Measurements from ENCODE around the gene RPS19BP1. TPM values are rescaled to one million over a fixed set of nuclear protein-coding genes. Genes with fewer than 3 reads are reported as not detected.

The RPS19BP1 gene
- total RNA-seq, 1 donor from 2014 or later, result 67.9 TPM

DNA sequence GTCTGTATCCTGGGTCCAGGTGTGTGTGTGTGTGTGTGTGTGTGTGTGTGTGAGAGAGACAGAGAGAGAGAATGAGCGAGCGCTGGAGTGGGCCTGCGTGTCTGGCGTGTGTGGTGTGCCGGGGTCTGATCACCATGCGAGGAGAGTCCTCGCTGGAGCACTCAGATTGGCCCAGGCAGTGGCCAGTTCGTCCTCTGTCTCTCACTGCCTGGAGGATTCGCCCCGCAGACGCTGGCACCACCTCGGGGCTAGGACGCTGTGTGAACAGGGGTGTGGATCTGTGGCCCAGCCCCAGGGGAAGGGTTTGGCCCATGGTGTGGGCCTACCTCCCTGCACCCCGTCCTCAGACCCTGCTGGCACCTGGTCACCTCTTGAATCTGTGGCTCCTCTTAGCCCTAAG is 26.4 kb upstream of the RPS19BP1 start:
- ATAC-seq (no peak), DNase-seq (no peak)
- Histone ChIP-seq H3K4me3 (no peak overlapping the region), H3K9me3 (no peaks in the 10 kb centered on the region), H3K27me3 (ENCODE audit: low read depth) (peaks cover 52% of the 10 kb centered on the region), H3K4me1 (peaks cover 7% of the 10 kb centered on the region), H3K36me3 (no peaks in the 10 kb centered on the region), H3K27ac (no peak overlapping the region)
- intact Hi-C loops (cut with DNase I), result no loop called here
- TF ChIP-seq, protein P1, sequence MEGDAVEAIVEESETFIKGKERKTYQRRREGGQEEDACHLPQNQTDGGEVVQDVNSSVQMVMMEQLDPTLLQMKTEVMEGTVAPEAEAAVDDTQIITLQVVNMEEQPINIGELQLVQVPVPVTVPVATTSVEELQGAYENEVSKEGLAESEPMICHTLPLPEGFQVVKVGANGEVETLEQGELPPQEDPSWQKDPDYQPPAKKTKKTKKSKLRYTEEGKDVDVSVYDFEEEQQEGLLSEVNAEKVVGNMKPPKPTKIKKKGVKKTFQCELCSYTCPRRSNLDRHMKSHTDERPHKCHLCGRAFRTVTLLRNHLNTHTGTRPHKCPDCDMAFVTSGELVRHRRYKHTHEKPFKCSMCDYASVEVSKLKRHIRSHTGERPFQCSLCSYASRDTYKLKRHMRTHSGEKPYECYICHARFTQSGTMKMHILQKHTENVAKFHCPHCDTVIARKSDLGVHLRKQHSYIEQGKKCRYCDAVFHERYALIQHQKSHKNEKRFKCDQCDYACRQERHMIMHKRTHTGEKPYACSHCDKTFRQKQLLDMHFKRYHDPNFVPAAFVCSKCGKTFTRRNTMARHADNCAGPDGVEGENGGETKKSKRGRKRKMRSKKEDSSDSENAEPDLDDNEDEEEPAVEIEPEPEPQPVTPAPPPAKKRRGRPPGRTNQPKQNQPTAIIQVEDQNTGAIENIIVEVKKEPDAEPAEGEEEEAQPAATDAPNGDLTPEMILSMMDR (IDR thresholded peaks at IDR 0.05), result no peak

DNA sequence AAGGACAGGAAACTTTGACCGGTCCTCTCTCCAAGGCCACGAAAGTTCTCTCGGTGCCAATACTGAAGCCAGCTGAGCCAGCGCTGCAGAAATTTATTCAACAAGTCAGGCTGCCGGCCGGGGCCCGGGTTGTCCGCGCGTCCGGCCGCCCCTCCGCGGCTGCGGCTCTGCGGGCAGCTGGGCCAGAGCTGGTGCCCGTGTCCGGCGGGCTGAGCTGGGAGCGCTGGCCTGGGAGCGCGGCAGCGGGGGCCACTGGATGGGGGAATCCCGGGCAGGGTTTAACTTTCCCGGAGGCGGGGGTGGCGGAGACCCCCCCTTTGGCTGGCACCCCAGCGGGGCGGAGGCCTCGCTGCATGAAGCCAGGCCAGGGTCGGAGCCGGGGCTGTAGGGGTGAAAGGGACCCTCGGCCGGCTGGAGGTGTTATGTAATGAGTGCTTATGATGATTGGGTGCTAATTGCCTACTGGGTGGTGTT is 25.7 kb upstream of the RPS19BP1 start:
- Histone ChIP-seq H3K27me3 (ENCODE audit: low read depth) (peaks cover 53% of the 10 kb centered on the region), H3K4me3 (no peak overlapping the region), H3K4me1 (peaks cover 7% of the 10 kb centered on the region), H3K9me3 (no peaks in the 10 kb centered on the region), H3K27ac (no peak overlapping the region), H3K36me3 (no peaks in the 10 kb centered on the region)
- ATAC-seq (no peak), DNase-seq (no peak)
- TF ChIP-seq, protein P1 (IDR thresholded peaks at IDR 0.05), result no peak
- intact Hi-C loops (cut with DNase I), result no loop called here

DNA sequence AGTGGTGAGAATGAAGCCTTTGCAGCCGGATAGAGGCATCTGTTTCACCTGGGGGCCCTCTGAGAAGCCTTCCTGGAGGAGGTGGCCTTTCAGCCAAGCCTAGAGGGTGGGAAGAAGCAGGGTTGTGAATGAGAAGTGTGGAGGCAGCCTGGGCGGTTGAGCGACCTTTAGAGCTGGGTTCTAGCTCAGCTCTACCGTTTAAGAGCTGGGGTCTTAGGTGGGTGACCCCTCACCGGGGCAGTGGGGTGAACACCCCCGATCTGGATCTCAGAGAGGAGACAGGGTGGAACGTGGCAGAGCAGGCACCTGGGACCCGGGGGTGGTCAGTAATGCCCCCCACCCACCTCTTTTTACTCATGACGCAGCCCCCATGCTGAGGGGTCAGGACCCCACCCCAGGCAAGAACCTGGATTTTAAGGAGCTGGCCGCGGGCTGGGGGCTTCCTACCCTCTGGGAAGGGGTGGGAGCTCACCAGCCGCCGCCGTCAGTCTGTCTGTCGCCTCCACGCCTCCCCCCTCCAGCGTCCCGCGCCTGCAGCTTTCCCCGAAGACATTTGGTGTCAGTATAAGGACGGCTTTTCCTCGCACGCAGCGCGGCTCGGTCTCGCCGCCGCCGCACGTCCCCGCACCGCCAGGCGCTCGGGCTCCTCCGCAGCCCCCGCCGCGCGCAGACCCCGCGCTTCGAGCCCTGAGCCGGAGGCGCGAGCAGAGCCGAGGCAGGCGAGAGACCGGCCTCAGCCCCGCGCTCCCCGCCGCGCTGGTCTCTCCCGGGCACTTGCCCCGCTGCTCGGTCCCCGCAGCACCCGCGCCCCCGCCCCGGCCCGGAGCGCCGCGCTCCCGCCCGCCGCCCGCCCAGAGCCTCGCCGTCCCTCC is 24.7 kb upstream of the RPS19BP1 start:
- H3K4me1 ChIP-seq, result peaks cover 7% of the 10 kb centered on the region
- intact Hi-C loops (cut with DNase I), result no loop called here
- peaks cover 64% of the 10 kb centered on the region for H3K27me3 ChIP-seq (ENCODE audit: low read depth)
- H3K4me3 ChIP-seq, result no peak overlapping the region
- no peak overlapping the region for H3K27ac ChIP-seq
- TF ChIP-seq, protein P1 (IDR thresholded peaks at IDR 0.05), result no peak
- DNase-seq (no peak), ATAC-seq (no peak)
- no peaks in the 10 kb centered on the region for H3K9me3 ChIP-seq
- H3K36me3 ChIP-seq, result no peaks in the 10 kb centered on the region

DNA sequence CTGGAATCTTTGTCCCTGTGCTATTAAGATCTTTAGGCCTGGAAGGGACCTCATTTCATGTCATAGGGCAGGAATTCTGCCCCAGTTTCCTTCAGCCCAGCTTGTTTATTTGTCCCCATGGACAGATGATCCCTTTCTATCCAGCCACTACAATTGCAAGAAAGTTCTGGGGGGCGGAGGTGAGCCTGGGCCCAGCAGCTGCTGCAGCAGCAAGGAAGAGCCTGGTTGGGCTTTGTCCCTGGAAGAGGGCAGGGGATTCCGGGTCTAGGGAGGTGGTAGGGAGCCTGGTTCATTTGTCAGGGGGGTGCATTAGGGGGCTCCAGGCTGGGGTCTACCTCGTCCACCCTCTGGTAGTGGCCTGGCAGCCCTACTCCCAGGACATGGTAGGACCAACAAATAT is 21.6 kb upstream of the RPS19BP1 start:
- H3K27me3 ChIP-seq (ENCODE audit: low read depth), result peaks cover 68% of the 10 kb centered on the region
- peaks cover 7% of the 10 kb centered on the region for H3K4me1 ChIP-seq
- DNase-seq (no peak), ATAC-seq (no peak)
- no peak overlapping the region for H3K4me3 ChIP-seq
- TF ChIP-seq, protein P1 (IDR thresholded peaks at IDR 0.05), result no peak
- H3K36me3 ChIP-seq, result no peaks in the 10 kb centered on the region
- intact Hi-C loops (cut with DNase I), result no loop called here
- no peaks in the 10 kb centered on the region for H3K9me3 ChIP-seq
- no peak overlapping the region for H3K27ac ChIP-seq

DNA sequence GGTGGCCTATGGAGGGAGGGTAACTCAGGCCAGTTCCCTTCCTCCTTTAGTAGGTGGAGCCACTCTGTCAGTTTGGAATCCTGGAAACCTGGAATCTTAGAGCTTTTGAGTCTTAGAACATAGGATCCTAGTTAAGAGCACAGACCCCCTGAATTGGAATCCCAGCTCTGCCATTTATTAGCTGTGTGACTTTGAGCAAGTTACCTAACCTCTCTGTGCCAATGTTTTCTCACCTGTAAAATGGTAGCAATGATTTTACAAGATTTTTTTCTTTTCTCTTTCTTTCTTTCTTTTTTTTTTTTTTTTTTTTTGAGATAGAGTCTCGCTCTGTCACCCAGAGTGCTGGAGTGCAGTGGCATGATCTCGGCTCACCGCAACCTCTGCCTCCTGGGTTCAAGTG is 20.9 kb upstream of the RPS19BP1 start:
- Histone ChIP-seq H3K4me1 (peaks cover 6% of the 10 kb centered on the region), H3K9me3 (no peaks in the 10 kb centered on the region), H3K4me3 (no peak overlapping the region), H3K27me3 (ENCODE audit: low read depth) (peaks cover 70% of the 10 kb centered on the region), H3K27ac (no peak overlapping the region), H3K36me3 (no peaks in the 10 kb centered on the region)
- DNase-seq, result no peak
- ATAC-seq, result no peak
- intact Hi-C loops (cut with DNase I), result no loop called here
- TF ChIP-seq, protein P1 (IDR thresholded peaks at IDR 0.05), result no peak

Measured in lower lobe of right lung (tissue), 2 donors.